Measurements from ENCODE around the gene ZHX3.

- no peak for TF ChIP-seq POLR2A (IDR thresholded peaks at IDR 0.05)
- no peak for TF ChIP-seq CTCF (IDR thresholded peaks at IDR 0.05)
Observed at GRCh38 chr20:41309817-41310216, 7.7 kb downstream of the ZHX3 start.

Measured in right lobe of liver (tissue), 4 donors.